WTC11 (cell line): ENCODE data around the gene EML4.

Source experiments
- ELF4 ChIP-seq: sonication (generic); formaldehyde crosslinking; IDR thresholded peaks from 2 replicates; pipeline ENCODE4 v1.8.1; 2022; ENCODE audit warnings: low read depth, mild to moderate bottlenecking, moderate library complexity, missing genetic modification reagents
- FOXJ3 ChIP-seq: sonication (generic); formaldehyde crosslinking; IDR thresholded peaks from 2 replicates; pipeline ENCODE4 v1.9.0; 2021; ENCODE audit warnings: missing genetic modification reagents, mild to moderate bottlenecking, borderline replicate concordance
- MXD4 ChIP-seq: fragments of 250-450 bp; sonication (Bioruptor Pico); IDR thresholded peaks from 2 replicates; pipeline ENCODE4 v1.8.0; 2021; ENCODE audit warnings: mild to moderate bottlenecking, moderate library complexity, borderline replicate concordance
- NFYB ChIP-seq: sonication (generic); formaldehyde crosslinking; conservative IDR thresholded peaks from 2 replicates; pipeline ENCODE4 v1.8.0; 2022; ENCODE audit warnings: low read depth, missing genetic modification reagents
- RELA ChIP-seq: sonication (generic); formaldehyde crosslinking; IDR thresholded peaks from 2 replicates; pipeline ENCODE4 v1.8.1; 2022; ENCODE audit warnings: missing genetic modification reagents, mild to moderate bottlenecking, borderline replicate concordance
- SP1 ChIP-seq: sonication (generic); formaldehyde crosslinking; conservative IDR thresholded peaks from 2 replicates; pipeline ENCODE4 v1.8.1; 2022; ENCODE audit warnings: missing genetic modification reagents
- ZNF263 ChIP-seq: sonication (generic); formaldehyde crosslinking; IDR thresholded peaks from 2 replicates; pipeline ENCODE4 v1.8.1; 2022; ENCODE audit warnings: low read depth, mild to moderate bottlenecking, moderate library complexity, missing genetic modification reagents
- ZNF317 ChIP-seq: sonication (generic); formaldehyde crosslinking; IDR thresholded peaks from 2 replicates; pipeline ENCODE4 v1.8.1; 2023; ENCODE audit warnings: low read depth, mild to moderate bottlenecking, moderate library complexity, missing genetic modification reagents, borderline replicate concordance
- ZNF423 ChIP-seq: fragments of 250-450 bp; sonication (Bioruptor Pico); IDR thresholded peaks from 2 replicates; pipeline ENCODE4 v2.1.2; 2022; ENCODE audit warnings: mild to moderate bottlenecking, moderate library complexity
- TF ChIP-seq, protein P1 (sequence below): fragments of 200-600 bp; IDR thresholded peaks from 2 replicates; pipeline ENCODE4 v1.8.0; 2022; ENCODE audit warnings: antibody characterized with exemption
- TF ChIP-seq, protein P2 (sequence below): sonication (generic); formaldehyde crosslinking; IDR thresholded peaks from 2 replicates; pipeline ENCODE4 v1.8.1; 2023; ENCODE audit warnings: mild to moderate bottlenecking, missing genetic modification reagents, moderate library complexity

DNA sequence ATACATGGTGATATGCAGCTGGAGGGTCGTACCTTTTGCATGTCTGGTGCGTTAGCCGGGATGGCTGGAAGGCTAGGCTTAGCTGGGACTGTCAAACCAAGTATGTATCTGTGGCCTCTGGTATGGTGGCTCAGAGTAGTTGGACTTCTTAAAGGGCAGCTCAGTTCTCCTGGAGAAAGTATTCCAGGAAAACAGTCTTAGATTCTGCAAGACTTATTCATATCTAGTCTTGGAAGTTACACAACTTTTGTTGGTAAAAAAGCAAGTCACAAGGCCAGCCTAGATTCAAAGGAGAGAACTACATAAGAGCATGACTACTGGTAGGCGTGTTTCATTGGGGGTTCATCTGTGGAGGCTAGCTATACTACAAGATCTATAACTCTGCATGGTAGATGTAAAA lies 45.5 kb downstream of the EML4 start:
- TF ChIP-seq MXD4 (CRISPR knock-in tag) (no peak), ELF4 (CRISPR knock-in tag) (no peak), RELA (CRISPR knock-in tag) (no peak), ZNF263 (CRISPR knock-in tag) (no peak), SP1 (no peak), FOXJ3 (CRISPR knock-in tag) (no peak), ZNF317 (CRISPR knock-in tag) (no peak), NFYB (no peak), ZNF423 (CRISPR knock-in tag) (no peak)
- TF ChIP-seq, protein P1, sequence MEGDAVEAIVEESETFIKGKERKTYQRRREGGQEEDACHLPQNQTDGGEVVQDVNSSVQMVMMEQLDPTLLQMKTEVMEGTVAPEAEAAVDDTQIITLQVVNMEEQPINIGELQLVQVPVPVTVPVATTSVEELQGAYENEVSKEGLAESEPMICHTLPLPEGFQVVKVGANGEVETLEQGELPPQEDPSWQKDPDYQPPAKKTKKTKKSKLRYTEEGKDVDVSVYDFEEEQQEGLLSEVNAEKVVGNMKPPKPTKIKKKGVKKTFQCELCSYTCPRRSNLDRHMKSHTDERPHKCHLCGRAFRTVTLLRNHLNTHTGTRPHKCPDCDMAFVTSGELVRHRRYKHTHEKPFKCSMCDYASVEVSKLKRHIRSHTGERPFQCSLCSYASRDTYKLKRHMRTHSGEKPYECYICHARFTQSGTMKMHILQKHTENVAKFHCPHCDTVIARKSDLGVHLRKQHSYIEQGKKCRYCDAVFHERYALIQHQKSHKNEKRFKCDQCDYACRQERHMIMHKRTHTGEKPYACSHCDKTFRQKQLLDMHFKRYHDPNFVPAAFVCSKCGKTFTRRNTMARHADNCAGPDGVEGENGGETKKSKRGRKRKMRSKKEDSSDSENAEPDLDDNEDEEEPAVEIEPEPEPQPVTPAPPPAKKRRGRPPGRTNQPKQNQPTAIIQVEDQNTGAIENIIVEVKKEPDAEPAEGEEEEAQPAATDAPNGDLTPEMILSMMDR: no peak
- TF ChIP-seq, protein P2, sequence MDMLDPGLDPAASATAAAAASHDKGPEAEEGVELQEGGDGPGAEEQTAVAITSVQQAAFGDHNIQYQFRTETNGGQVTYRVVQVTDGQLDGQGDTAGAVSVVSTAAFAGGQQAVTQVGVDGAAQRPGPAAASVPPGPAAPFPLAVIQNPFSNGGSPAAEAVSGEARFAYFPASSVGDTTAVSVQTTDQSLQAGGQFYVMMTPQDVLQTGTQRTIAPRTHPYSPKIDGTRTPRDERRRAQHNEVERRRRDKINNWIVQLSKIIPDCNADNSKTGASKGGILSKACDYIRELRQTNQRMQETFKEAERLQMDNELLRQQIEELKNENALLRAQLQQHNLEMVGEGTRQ: no peak
